ENCODE results near the gene ATP1A4.

ATP1A4 gene

GRCh38 chr1:160139840-160140239 is 11.6 kb upstream of the ATP1A4 start:
- Mint-ChIP-seq H3K4me3 (no peak overlapping the region), H3K36me3 (ENCODE audit: low read depth) (peaks cover 9% of the 10 kb centered on the region), H3K4me1 (peaks cover 2% of the 10 kb centered on the region), H3K27me3 (ENCODE audit: low read depth) (peaks cover 6% of the 10 kb centered on the region), H3K9me3 (no peaks in the 10 kb centered on the region), H3K27ac (no peak overlapping the region)
- no peak for TF ChIP-seq CTCF (IDR thresholded peaks at IDR 0.05; ENCODE audit: unreplicated experiment in 3 of 3)

- no peak overlapping the region for H3K27ac Mint-ChIP-seq
- H3K4me1 Mint-ChIP-seq: peaks cover 4% of the 10 kb centered on the region
- H3K4me3 Mint-ChIP-seq: no peak overlapping the region
- H3K9me3 Mint-ChIP-seq: no peaks in the 10 kb centered on the region
- no peak for TF ChIP-seq CTCF (IDR thresholded peaks at IDR 0.05; ENCODE audit: unreplicated experiment in 3 of 3)
- H3K36me3 Mint-ChIP-seq (ENCODE audit: low read depth): peaks cover 9% of the 10 kb centered on the region
- peaks cover 3% of the 10 kb centered on the region for H3K27me3 Mint-ChIP-seq (ENCODE audit: low read depth)
Measured at GRCh38 chr1:160143695-160144094, 7.7 kb upstream of the ATP1A4 start.

GRCh38 chr1:160144921-160145320 is 6.5 kb upstream of the ATP1A4 start:
- Mint-ChIP-seq H3K27me3 (ENCODE audit: low read depth) (peaks cover 3% of the 10 kb centered on the region), H3K4me3 (no peak overlapping the region), H3K36me3 (ENCODE audit: low read depth) (peaks cover 5% of the 10 kb centered on the region), H3K4me1 (peaks cover 4% of the 10 kb centered on the region), H3K9me3 (no peaks in the 10 kb centered on the region), H3K27ac (no peak overlapping the region)
- no peak for TF ChIP-seq CTCF (IDR thresholded peaks at IDR 0.05; ENCODE audit: unreplicated experiment in 3 of 3)

GRCh38 chr1:160146107-160146506 is 5.3 kb upstream of the ATP1A4 start:
- Mint-ChIP-seq H3K36me3 (ENCODE audit: low read depth) (no peaks in the 10 kb centered on the region), H3K27ac (no peak overlapping the region), H3K4me1 (peaks cover 4% of the 10 kb centered on the region), H3K27me3 (ENCODE audit: low read depth) (peaks cover 3% of the 10 kb centered on the region), H3K9me3 (no peaks in the 10 kb centered on the region), H3K4me3 (no peak overlapping the region)
- no peak for TF ChIP-seq CTCF (IDR thresholded peaks at IDR 0.05; ENCODE audit: unreplicated experiment in 3 of 3)

GRCh38 chr1:160148121-160148520 is 3.3 kb upstream of the ATP1A4 start:
- no peak for TF ChIP-seq CTCF (IDR thresholded peaks at IDR 0.05; ENCODE audit: unreplicated experiment in 3 of 3)

GRCh38 chr1:160149233-160149632 is 2.2 kb upstream of the ATP1A4 start:
- Mint-ChIP-seq H3K36me3 (ENCODE audit: low read depth) (no peaks in the 10 kb centered on the region), H3K4me1 (peaks cover 4% of the 10 kb centered on the region), H3K4me3 (no peak overlapping the region), H3K9me3 (no peaks in the 10 kb centered on the region), H3K27ac (no peak overlapping the region), H3K27me3 (ENCODE audit: low read depth) (no peaks in the 10 kb centered on the region)
- TF ChIP-seq CTCF (IDR thresholded peaks at IDR 0.05; ENCODE audit: unreplicated experiment in 3 of 3): no peak

More at GRCh38 chr1:160148121-160148520, 3.3 kb upstream of the ATP1A4 start:
- no peaks in the 10 kb centered on the region for H3K27me3 Mint-ChIP-seq (ENCODE audit: low read depth)
- peaks cover 4% of the 10 kb centered on the region for H3K4me1 Mint-ChIP-seq
- no peak overlapping the region for H3K4me3 Mint-ChIP-seq
- H3K27ac Mint-ChIP-seq: no peak overlapping the region
- no peaks in the 10 kb centered on the region for H3K9me3 Mint-ChIP-seq
- H3K36me3 Mint-ChIP-seq (ENCODE audit: low read depth): no peaks in the 10 kb centered on the region

Data from nephron (organoid).